Measurements from ENCODE around the gene ADSL. TPM values are rescaled to one million over a fixed set of nuclear protein-coding genes. Genes with fewer than 3 reads are reported as not detected.

Gene ADSL
- total RNA-seq, 1 donor = 107 TPM

GRCh38 chr22:40320687-40321086 lies 25.6 kb upstream of the ADSL start:
- no peak overlapping the region for H3K4me3 ChIP-seq (ENCODE audit: low read depth, low read length)
- DNase-seq (ENCODE audit: low read depth) = no peak
- TF ChIP-seq CTCF (IDR thresholded peaks at IDR 0.05; ENCODE audit: insufficient read depth, low read length) = no peak

GRCh38 chr22:40322021-40322420 lies 24.3 kb upstream of the ADSL start:
- no peak overlapping the region for H3K4me3 ChIP-seq (ENCODE audit: low read depth, low read length)
- TF ChIP-seq CTCF (IDR thresholded peaks at IDR 0.05; ENCODE audit: insufficient read depth, low read length) = no peak
- no peak for DNase-seq (ENCODE audit: low read depth)

GRCh38 chr22:40322818-40323447 lies 23.4 kb upstream of the ADSL start:
- no peak for TF ChIP-seq CTCF (IDR thresholded peaks at IDR 0.05; ENCODE audit: insufficient read depth, low read length)
- H3K4me3 ChIP-seq (ENCODE audit: low read depth, low read length) = no peak overlapping the region
- no peak for DNase-seq (ENCODE audit: low read depth)

- no peak for DNase-seq (ENCODE audit: low read depth)
- no peak for TF ChIP-seq CTCF (IDR thresholded peaks at IDR 0.05; ENCODE audit: insufficient read depth, low read length)
- H3K4me3 ChIP-seq (ENCODE audit: low read depth, low read length) = no peak overlapping the region
These were observed 22.6 kb upstream of the ADSL start for GRCh38 chr22:40323681-40324171.

- DNase-seq (ENCODE audit: low read depth) = no peak
- H3K4me3 ChIP-seq (ENCODE audit: low read depth, low read length) = no peak overlapping the region
- TF ChIP-seq CTCF (IDR thresholded peaks at IDR 0.05; ENCODE audit: insufficient read depth, low read length) = no peak
These were observed 21.6 kb upstream of the ADSL start for GRCh38 chr22:40324468-40325305.

- H3K4me3 ChIP-seq (ENCODE audit: low read depth, low read length) = no peak overlapping the region
- no peak for DNase-seq (ENCODE audit: low read depth)
- no peak for TF ChIP-seq CTCF (IDR thresholded peaks at IDR 0.05; ENCODE audit: insufficient read depth, low read length)
These were observed 21.0 kb upstream of the ADSL start for GRCh38 chr22:40325315-40325714.
